Esophagus (tissue), 2 donors: ENCODE results near the gene MYO16. TPM values are rescaled to one million over a fixed set of nuclear protein-coding genes. Genes with fewer than 3 reads are reported as not detected.

Source experiments
- H3K27ac ChIP-seq, 2 donors: one replicate each; pipeline ENCODE4 v1.5.1; 2013; ENCODE audit warnings: low read depth in 2 of 2, mild to moderate bottlenecking in 2 of 2, inconsistent platforms in 1 of 2, low read length in 1 of 2, moderate library complexity in 1 of 2
- H3K27me3 ChIP-seq, 2 donors: one replicate each; pipeline ENCODE4 v1.6.1; 2013; ENCODE audit warnings: low read length in 2 of 2, control low read depth in 1 of 2, mild to moderate bottlenecking in 1 of 2; ENCODE audit not compliant: insufficient read depth in 2 of 2, control insufficient read depth in 1 of 2
- H3K36me3 ChIP-seq, 2 donors: one replicate each; pipeline ENCODE4 v1.6.1; 2013; ENCODE audit warnings: low read length in 1 of 2; ENCODE audit not compliant: control insufficient read depth in 2 of 2, insufficient read depth in 2 of 2
- H3K4me1 ChIP-seq, 2 donors: one replicate each; pipeline ENCODE4 v1.6.1; 2013; ENCODE audit warnings: low read length in 1 of 2; ENCODE audit not compliant: control insufficient read depth in 2 of 2, insufficient read depth in 2 of 2
- H3K4me3 ChIP-seq, 2 donors: one replicate each; pipeline ENCODE4 v1.5.1; 2013; ENCODE audit warnings: low read length in 2 of 2, mild to moderate bottlenecking in 2 of 2, low read depth in 1 of 2, moderate library complexity in 1 of 2
- H3K9me3 ChIP-seq, 2 donors: one replicate each; pipeline ENCODE4 v1.6.1; 2013; ENCODE audit warnings: mild to moderate bottlenecking in 2 of 2, low read depth in 1 of 2, low read length in 1 of 2, moderate library complexity in 1 of 2; ENCODE audit not compliant: control insufficient read depth in 2 of 2, insufficient read depth in 1 of 2
- WGBS, 2 donors: extraction: QIAGEN DNeasy Blood & Tissue Kit; methylation state at CpG; one replicate each; pipeline ENCODE4 v1.1.7; 2013; 5-methylcytosine and 5-hydroxymethylcytosine counted together
- polyA plus RNA-seq, 2 donors: library from polyadenylated mRNA; stranded (reverse); fragments of 200-250 nt; gene quantifications; one replicate each; pipeline ENCODE4 v1.2.3, GENCODE V29; 2013
- donor health status: healthy with polysubstance abuse.
- donor health status: Bipolar disorder and iron deficiency.

Gene MYO16
- polyA plus RNA-seq, 2 donors = 0.06 to 0.18 TPM

DNA sequence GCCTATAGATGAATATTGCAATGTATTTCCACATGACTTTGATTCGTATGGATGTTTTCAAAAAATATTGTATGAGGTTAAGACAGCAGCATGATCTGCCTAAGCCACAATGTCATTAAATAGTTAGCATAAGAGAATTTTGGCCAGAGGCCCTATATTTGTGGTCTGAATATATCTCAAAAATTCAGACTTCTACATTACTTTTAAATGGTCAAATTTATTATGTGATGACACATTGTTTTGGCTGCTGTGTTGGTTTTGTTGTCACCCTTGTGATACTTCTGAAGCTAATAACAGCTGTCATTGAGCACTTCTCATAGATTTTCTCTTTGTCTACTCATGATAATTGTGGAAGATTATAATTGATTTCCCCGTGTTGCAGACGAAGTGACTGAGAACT, 288.2 kb downstream of the MYO16 start:
- Histone ChIP-seq H3K9me3 (no peaks in the 10 kb centered on the region), H3K27me3 (no peaks in the 10 kb centered on the region), H3K36me3 (no peaks in the 10 kb centered on the region), H3K27ac (no peak overlapping the region), H3K4me1 (peaks cover 4 to 6% of the 10 kb centered on the region in 2 donors), H3K4me3 (no peak overlapping the region)
- 51 to 72% methylated on average over 3 of the region's 3 CpGs for WGBS, 2 donors

GRCh38 chr13:108919036-108919907, 289.9 kb downstream of the MYO16 start:
- Histone ChIP-seq H3K27ac (peak overlapping the region; percentile 80 to 83), H3K9me3 (no peaks in the 10 kb centered on the region), H3K36me3 (no peaks in the 10 kb centered on the region), H3K4me3 (no peak overlapping the region), H3K4me1 (peaks cover 4 to 6% of the 10 kb centered on the region in 2 donors), H3K27me3 (no peaks in the 10 kb centered on the region)
- WGBS, 2 donors = 47 to 69% methylated on average over 11 of the region's 11 CpGs

DNA sequence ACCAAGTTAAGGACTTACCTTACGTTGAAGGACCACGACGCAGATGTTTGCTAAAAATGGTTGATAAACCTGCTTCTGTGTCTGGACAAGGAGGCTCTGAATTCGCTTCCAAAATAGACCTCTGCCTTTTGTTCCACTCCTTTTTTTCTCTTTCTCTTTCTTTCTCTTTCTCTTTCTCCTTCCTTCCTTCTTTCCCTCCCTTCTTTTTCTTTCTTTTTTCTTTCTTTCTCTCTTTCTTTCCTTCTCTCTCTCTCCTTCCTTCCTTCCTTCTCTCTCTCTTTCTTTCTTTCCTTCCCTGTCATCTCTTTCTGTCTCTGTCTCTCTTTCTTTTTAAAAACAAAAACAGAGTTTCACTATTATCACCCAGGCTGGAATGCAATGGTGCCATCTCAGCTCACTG, 290.7 kb downstream of the MYO16 start:
- Histone ChIP-seq H3K9me3 (no peaks in the 10 kb centered on the region), H3K4me3 (no peak overlapping the region), H3K27me3 (no peaks in the 10 kb centered on the region), H3K36me3 (no peaks in the 10 kb centered on the region), H3K27ac (peak overlapping the region in 1 of 2 donors; percentile 53), H3K4me1 (peaks cover 4 to 6% of the 10 kb centered on the region in 2 donors)
- 54 to 56% methylated on average over 4 of the region's 4 CpGs for WGBS, 2 donors

DNA sequence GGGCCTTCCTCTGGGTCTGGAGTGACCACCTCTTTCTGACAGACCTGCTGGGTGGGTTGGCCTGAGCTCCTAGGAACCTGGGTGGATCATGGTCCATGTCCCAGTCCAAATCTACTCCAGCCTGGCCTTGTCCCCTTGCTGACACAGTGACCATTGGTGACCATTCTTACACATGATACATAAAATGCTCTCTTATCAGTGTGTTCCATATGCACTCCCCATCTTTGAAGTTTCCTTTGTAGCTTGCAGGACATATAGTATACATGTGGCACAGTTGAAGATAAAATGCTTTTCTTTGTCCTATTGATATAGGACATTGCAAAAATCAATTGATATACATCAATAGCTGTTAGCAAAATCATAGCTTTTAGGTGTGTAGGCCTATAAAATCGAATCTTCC, 291.8 kb downstream of the MYO16 start:
- H3K36me3 ChIP-seq = no peaks in the 10 kb centered on the region
- WGBS, 2 donors = 74 to 79% methylated on average over 1 of the region's 1 CpG
- H3K27me3 ChIP-seq = no peaks in the 10 kb centered on the region
- no peak overlapping the region for H3K27ac ChIP-seq
- H3K9me3 ChIP-seq = no peaks in the 10 kb centered on the region
- peaks cover 4% of the 10 kb centered on the region in 2 donors for H3K4me1 ChIP-seq
- no peak overlapping the region for H3K4me3 ChIP-seq

DNA sequence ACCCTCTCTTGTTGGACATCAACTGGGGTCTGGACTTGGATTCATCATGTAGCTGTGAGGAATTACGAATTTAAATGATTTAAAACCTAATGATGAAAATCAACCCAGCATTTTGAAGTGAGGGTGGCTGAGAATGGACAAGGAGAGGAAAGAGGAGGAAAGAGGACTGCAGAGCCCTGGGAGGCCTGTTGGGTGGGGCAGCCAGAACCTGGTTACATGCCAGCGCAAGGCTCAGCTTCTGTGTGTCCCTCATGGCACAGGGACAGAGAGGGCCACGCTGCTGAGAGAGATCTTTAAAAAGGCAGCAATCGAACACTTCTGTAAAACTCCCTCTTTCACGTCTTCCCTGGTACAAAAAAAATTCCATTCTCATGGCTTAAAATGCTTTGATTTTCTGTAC, 292.7 kb downstream of the MYO16 start:
- WGBS, 2 donors = 65 to 81% methylated on average over 5 of the region's 5 CpGs
- no peaks in the 10 kb centered on the region for H3K36me3 ChIP-seq

GRCh38 chr13:108923386-108924047, 294.1 kb downstream of the MYO16 start:
- peaks cover 2 to 4% of the 10 kb centered on the region in 2 donors for H3K4me1 ChIP-seq
- no peaks in the 10 kb centered on the region for H3K27me3 ChIP-seq
- H3K36me3 ChIP-seq = no peaks in the 10 kb centered on the region
- no peak overlapping the region for H3K27ac ChIP-seq
- no peaks in the 10 kb centered on the region for H3K9me3 ChIP-seq
- 91 to 92% methylated on average over 15 of the region's 15 CpGs for WGBS, 2 donors
- H3K4me3 ChIP-seq = no peak overlapping the region

More for the DNA sequence above, 292.7 kb downstream of the MYO16 start:
- Histone ChIP-seq H3K9me3 (no peaks in the 10 kb centered on the region), H3K27me3 (no peaks in the 10 kb centered on the region), H3K27ac (no peak overlapping the region), H3K4me1 (peaks cover 4% of the 10 kb centered on the region in 2 donors), H3K4me3 (no peak overlapping the region)

- 69 to 75% methylated on average over 5 of the region's 5 CpGs for WGBS, 2 donors
- Histone ChIP-seq H3K4me1 (peaks cover 0 to 2% of the 10 kb centered on the region in 2 donors), H3K4me3 (no peak overlapping the region), H3K27ac (no peak overlapping the region), H3K27me3 (no peaks in the 10 kb centered on the region), H3K36me3 (no peaks in the 10 kb centered on the region), H3K9me3 (no peaks in the 10 kb centered on the region)
These were observed 294.7 kb downstream of the MYO16 start for GRCh38 chr13:108924134-108924533.

- Histone ChIP-seq H3K4me3 (no peak overlapping the region), H3K4me1 (no peaks in the 10 kb centered on the region), H3K27ac (no peak overlapping the region), H3K9me3 (no peaks in the 10 kb centered on the region), H3K36me3 (no peaks in the 10 kb centered on the region), H3K27me3 (no peaks in the 10 kb centered on the region)
- WGBS, 2 donors = 92 to 94% methylated on average over 11 of the region's 11 CpGs
These were observed 295.1 kb downstream of the MYO16 start for GRCh38 chr13:108924541-108924940.

GRCh38 chr13:108925070-108925469, 295.7 kb downstream of the MYO16 start:
- no peaks in the 10 kb centered on the region for H3K27me3 ChIP-seq
- 84 to 93% methylated on average over 6 of the region's 6 CpGs for WGBS, 2 donors
- no peak overlapping the region for H3K4me3 ChIP-seq
- H3K4me1 ChIP-seq = no peaks in the 10 kb centered on the region
- no peaks in the 10 kb centered on the region for H3K9me3 ChIP-seq
- no peaks in the 10 kb centered on the region for H3K36me3 ChIP-seq
- no peak overlapping the region for H3K27ac ChIP-seq
